Lower lobe of right lung (tissue), 2 donors: ENCODE measurements around the gene LRFN2. TPM values are rescaled to one million over a fixed set of nuclear protein-coding genes. Genes with fewer than 3 reads are reported as not detected.

Experiments used
- ATAC-seq, 2 donors: fragments of 200-7000 bp; cut with Tn5 transposase; one replicate each; pipeline ENCODE4 v1.9.1; 2020 to 2022; ENCODE audit warnings: mild to moderate bottlenecking in 2 of 2, moderate library complexity in 2 of 2
- DNase-seq: peaks from one replicate; pipeline ENCODE4 v3.0.0-alpha.2; 2020
- H3K27ac ChIP-seq: fragments of 200-600 bp; one replicate; pipeline ENCODE4 v1.8.0; 2022
- H3K27me3 ChIP-seq: fragments of 200-600 bp; one replicate; pipeline ENCODE4 v1.8.0; 2022; ENCODE audit warnings: low read depth
- H3K36me3 ChIP-seq: fragments of 200-600 bp; one replicate; pipeline ENCODE4 v1.8.0; 2022; ENCODE audit warnings: mild to moderate bottlenecking
- H3K4me1 ChIP-seq: fragments of 200-600 bp; one replicate; pipeline ENCODE4 v1.8.0; 2022
- H3K4me3 ChIP-seq: fragments of 200-600 bp; one replicate; pipeline ENCODE4 v1.8.0; 2022; ENCODE audit warnings: mild to moderate bottlenecking
- H3K9me3 ChIP-seq: fragments of 200-600 bp; one replicate; pipeline ENCODE4 v1.8.0; 2022
- intact Hi-C: fragments of 100-400 bp; cut with DNase I; formaldehyde crosslinking; loops from one replicate; pipeline ENCODE4 v1.11.0; 2022
- total RNA-seq: library from RNA; stranded (reverse); fragmentation: NEBNext Ultra II Directional; extraction: Animal tissue kit (Norgen Biotek cat#: 25700); gene quantifications from one replicate; pipeline ENCODE4 v1.2.1, GENCODE V29; 2021
- TF ChIP-seq, protein P1 (sequence below): fragments of 200-600 bp; IDR thresholded peaks from one replicate; pipeline ENCODE4 v1.8.0; 2022; ENCODE audit warnings: antibody characterized with exemption, mild to moderate bottlenecking
- donor health status: DM: no; HTN: yes; CAD: no; lungs with severe emphysema.

The LRFN2 gene
- total RNA-seq, 1 donor from 2014 or later = not detected

- intact Hi-C loops = no loop called here
- no peak for DNase-seq
- ATAC-seq = no peak
- Histone ChIP-seq H3K9me3 (no peaks in the 10 kb centered on the region), H3K27me3 (peaks cover 8% of the 10 kb centered on the region), H3K27ac (no peak overlapping the region), H3K4me1 (no peaks in the 10 kb centered on the region), H3K36me3 (no peaks in the 10 kb centered on the region), H3K4me3 (no peak overlapping the region)
- TF ChIP-seq, protein P1, sequence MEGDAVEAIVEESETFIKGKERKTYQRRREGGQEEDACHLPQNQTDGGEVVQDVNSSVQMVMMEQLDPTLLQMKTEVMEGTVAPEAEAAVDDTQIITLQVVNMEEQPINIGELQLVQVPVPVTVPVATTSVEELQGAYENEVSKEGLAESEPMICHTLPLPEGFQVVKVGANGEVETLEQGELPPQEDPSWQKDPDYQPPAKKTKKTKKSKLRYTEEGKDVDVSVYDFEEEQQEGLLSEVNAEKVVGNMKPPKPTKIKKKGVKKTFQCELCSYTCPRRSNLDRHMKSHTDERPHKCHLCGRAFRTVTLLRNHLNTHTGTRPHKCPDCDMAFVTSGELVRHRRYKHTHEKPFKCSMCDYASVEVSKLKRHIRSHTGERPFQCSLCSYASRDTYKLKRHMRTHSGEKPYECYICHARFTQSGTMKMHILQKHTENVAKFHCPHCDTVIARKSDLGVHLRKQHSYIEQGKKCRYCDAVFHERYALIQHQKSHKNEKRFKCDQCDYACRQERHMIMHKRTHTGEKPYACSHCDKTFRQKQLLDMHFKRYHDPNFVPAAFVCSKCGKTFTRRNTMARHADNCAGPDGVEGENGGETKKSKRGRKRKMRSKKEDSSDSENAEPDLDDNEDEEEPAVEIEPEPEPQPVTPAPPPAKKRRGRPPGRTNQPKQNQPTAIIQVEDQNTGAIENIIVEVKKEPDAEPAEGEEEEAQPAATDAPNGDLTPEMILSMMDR = no peak
These were observed 95.0 kb downstream of the LRFN2 start for GRCh38 chr6:40492187-40492586.

GRCh38 chr6:40490508-40490907 is 96.7 kb downstream of the LRFN2 start:
- Histone ChIP-seq H3K4me1 (no peaks in the 10 kb centered on the region), H3K27ac (no peak overlapping the region), H3K27me3 (peaks cover 8% of the 10 kb centered on the region), H3K36me3 (no peaks in the 10 kb centered on the region), H3K9me3 (no peaks in the 10 kb centered on the region), H3K4me3 (no peak overlapping the region)
- ATAC-seq (no peak), DNase-seq (no peak)
- intact Hi-C loops = no loop called here
- TF ChIP-seq, protein P1 = no peak

DNA sequence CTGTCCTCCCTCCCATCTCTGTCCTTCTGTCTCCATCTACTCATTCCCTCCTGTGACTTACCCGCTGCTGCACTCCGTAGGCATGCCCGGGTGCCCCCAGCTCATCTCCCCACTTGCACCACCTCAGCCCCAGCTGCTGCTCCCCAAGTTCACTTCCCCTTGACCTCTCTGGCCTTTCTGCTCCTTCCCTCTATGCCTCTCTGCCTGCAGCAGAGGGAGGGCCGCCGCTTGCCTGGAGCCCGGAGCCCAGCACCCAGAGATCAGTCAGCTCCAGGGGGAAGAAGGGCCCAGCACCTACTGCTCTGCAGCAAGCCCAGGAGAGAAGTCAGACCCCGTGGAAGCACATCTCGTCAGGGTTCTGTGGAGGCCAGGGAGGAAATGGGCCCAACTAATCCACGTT is 97.4 kb downstream of the LRFN2 start:
- ATAC-seq (no peak), DNase-seq (no peak)
- Histone ChIP-seq H3K27ac (no peak overlapping the region), H3K9me3 (no peaks in the 10 kb centered on the region), H3K36me3 (no peaks in the 10 kb centered on the region), H3K27me3 (peaks cover 8% of the 10 kb centered on the region), H3K4me3 (no peak overlapping the region), H3K4me1 (no peaks in the 10 kb centered on the region)
- intact Hi-C loops = no loop called here
- TF ChIP-seq, protein P1 = no peak

DNA sequence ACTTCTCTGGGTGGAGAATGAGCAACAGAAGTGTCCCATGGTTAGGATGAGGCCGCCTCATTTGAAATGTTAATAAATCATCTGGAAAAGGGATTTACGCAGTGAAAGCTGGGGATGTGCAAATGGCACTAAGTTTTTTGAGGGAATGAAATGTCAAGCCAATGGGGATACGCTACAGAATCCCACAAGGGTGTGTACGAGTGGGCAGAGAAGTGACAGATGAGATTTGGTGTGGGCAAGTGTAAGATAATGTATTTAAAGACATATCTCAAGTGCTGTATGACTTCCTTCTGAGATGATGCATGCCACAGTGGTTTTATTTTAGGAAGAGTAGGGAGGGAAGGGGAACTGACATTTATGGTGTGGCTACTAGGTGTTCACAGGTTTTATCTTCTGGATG is 100.6 kb downstream of the LRFN2 start:
- DNase-seq = no peak
- Histone ChIP-seq H3K27me3 (peaks cover 14% of the 10 kb centered on the region), H3K27ac (no peak overlapping the region), H3K4me3 (no peak overlapping the region), H3K9me3 (no peaks in the 10 kb centered on the region), H3K36me3 (no peaks in the 10 kb centered on the region), H3K4me1 (no peaks in the 10 kb centered on the region)
- ATAC-seq = no peak
- TF ChIP-seq, protein P1 = no peak
- intact Hi-C loops = no loop called here

DNA sequence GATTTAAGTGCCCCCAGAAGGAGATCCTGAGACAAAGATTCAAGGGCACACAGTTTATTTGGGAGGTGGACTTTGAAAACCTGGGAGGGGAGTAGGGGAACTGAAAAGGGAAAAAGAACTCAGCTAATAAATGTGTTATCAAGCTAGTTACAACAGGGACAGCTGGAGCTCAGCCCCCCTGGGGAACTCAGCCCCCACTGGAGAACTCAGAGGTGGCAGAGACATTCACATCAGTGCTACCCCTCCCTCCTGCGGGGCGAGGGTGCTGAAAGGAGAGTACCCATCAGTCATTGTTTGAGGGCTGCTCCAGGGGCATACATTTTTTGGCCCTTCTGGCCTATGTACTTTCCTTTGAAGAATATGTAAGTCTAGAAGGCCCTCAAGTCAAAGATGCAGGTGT is 101.4 kb downstream of the LRFN2 start:
- Histone ChIP-seq H3K4me1 (no peaks in the 10 kb centered on the region), H3K4me3 (no peak overlapping the region), H3K27ac (no peak overlapping the region), H3K9me3 (no peaks in the 10 kb centered on the region), H3K27me3 (peaks cover 14% of the 10 kb centered on the region), H3K36me3 (no peaks in the 10 kb centered on the region)
- ATAC-seq (no peak), DNase-seq (no peak)
- TF ChIP-seq, protein P1 = no peak
- intact Hi-C loops = no loop called here

DNA sequence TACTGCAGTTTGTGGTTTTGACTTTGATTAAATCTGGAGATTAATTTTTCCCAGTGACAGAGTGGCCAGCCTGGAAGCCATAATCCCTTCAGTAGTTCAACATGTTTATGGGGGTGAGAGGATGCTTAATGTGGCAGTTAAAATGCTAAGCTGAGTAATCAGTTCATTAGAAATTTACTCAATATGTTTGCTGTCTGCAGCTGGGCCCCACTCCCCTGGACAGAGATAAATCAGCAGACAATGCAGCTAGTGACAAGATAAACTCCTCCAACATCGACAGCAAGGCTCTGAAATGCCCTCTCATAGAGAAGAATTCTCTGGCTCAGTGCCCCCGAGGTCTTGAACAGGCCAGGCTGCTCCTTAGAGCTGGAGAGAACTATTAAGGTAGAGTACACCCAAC is 101.9 kb downstream of the LRFN2 start:
- H3K4me3 ChIP-seq = no peak overlapping the region
- no peaks in the 10 kb centered on the region for H3K9me3 ChIP-seq
- DNase-seq (no peak), ATAC-seq (no peak)
- H3K36me3 ChIP-seq = no peaks in the 10 kb centered on the region
- TF ChIP-seq, protein P1 = no peak
- intact Hi-C loops = no loop called here
- H3K4me1 ChIP-seq = no peaks in the 10 kb centered on the region
- H3K27ac ChIP-seq = no peak overlapping the region
- peaks cover 14% of the 10 kb centered on the region for H3K27me3 ChIP-seq
